ENCODE results near the gene PCDHGA1. TPM values are rescaled to one million over a fixed set of nuclear protein-coding genes. Genes with fewer than 3 reads are reported as not detected.
"Not testable (repeated sequence)": the region's sequence is repeated elsewhere in the genome, so short reads cannot be mapped to it uniquely, and the experiment has no call there.

Gene PCDHGA1
- total RNA-seq, 1 donor from 2014 or later = 0.54 TPM

GRCh38 chr5:141369994-141370848 lies 39.9 kb downstream of the PCDHGA1 start, which contains the start of gene PCDHGB3:
TSS of gene PCDHGB3 (plus strand) at chr5:141370242. CDS start at chr5:141370395, 153 bp downstream.
- Mint-ChIP-seq H3K27ac (ENCODE audit: unreplicated experiment) (no peak within 1 kb of the TSS), H3K27me3 (ENCODE audit: low read depth) (no peaks in the 10 kb centered on the region)

GRCh38 chr5:141371572-141372475 lies 41.5 kb downstream of the PCDHGA1 start:
- no peak for DNase-seq (ENCODE audit: low read depth, low spot score)
- Mint-ChIP-seq H3K4me3 (no peak overlapping the region), H3K4me1 (no peaks in the 10 kb centered on the region), H3K27me3 (ENCODE audit: low read depth) (no peaks in the 10 kb centered on the region), H3K9me3 (peaks cover 14% of the 10 kb centered on the region), H3K36me3 (ENCODE audit: low read depth) (peaks cover 22% of the 10 kb centered on the region), H3K27ac (ENCODE audit: unreplicated experiment) (no peak overlapping the region)
- TF ChIP-seq CTCF (conservative IDR thresholded peaks at IDR 0.05) = no peak

More at GRCh38 chr5:141369994-141370848, 39.9 kb downstream of the PCDHGA1 start, which contains the start of gene PCDHGB3:
- Mint-ChIP-seq H3K4me3 (no peak within 1 kb of the TSS), H3K9me3 (peaks cover 20% of the 10 kb centered on the region), H3K4me1 (no peaks in the 10 kb centered on the region), H3K36me3 (ENCODE audit: low read depth) (peaks cover 26% of the 10 kb centered on the region)
- TF ChIP-seq CTCF (conservative IDR thresholded peaks at IDR 0.05) = no peak
- no peak for DNase-seq (ENCODE audit: low read depth, low spot score)

- no peak for TF ChIP-seq CTCF (conservative IDR thresholded peaks at IDR 0.05)
- Mint-ChIP-seq H3K4me1 (no peaks in the 10 kb centered on the region), H3K27me3 (ENCODE audit: low read depth) (no peaks in the 10 kb centered on the region), H3K4me3 (no peak within 1 kb of the TSS), H3K36me3 (ENCODE audit: low read depth) (peaks cover 22% of the 10 kb centered on the region), H3K27ac (ENCODE audit: unreplicated experiment) (no peak within 1 kb of the TSS), H3K9me3 (peaks cover 18% of the 10 kb centered on the region)
- DNase-seq (ENCODE audit: low read depth, low spot score) = no peak
Measured at GRCh38 chr5:141373673-141374317, 43.5 kb downstream of the PCDHGA1 start, which contains the start of gene PCDHGA6. TSS of gene PCDHGA6 (plus strand) at chr5:141373891. CDS start at chr5:141374084, 193 bp downstream.

GRCh38 chr5:141374627-141375026 lies 44.3 kb downstream of the PCDHGA1 start:
- H3K4me3 Mint-ChIP-seq = no peak overlapping the region
- no peaks in the 10 kb centered on the region for H3K4me1 Mint-ChIP-seq
- H3K27me3 Mint-ChIP-seq (ENCODE audit: low read depth) = no peaks in the 10 kb centered on the region
- TF ChIP-seq CTCF (conservative IDR thresholded peaks at IDR 0.05) = no peak
- DNase-seq (ENCODE audit: low read depth, low spot score) = no peak
- peaks cover 22% of the 10 kb centered on the region for H3K36me3 Mint-ChIP-seq (ENCODE audit: low read depth)
- no peak overlapping the region for H3K27ac Mint-ChIP-seq (ENCODE audit: unreplicated experiment)
- H3K9me3 Mint-ChIP-seq = peaks cover 19% of the 10 kb centered on the region

- H3K36me3 Mint-ChIP-seq (ENCODE audit: low read depth) = peaks cover 16% of the 10 kb centered on the region
Measured at GRCh38 chr5:141375444-141376155, 45.3 kb downstream of the PCDHGA1 start.

More at GRCh38 chr5:141375444-141376155, 45.3 kb downstream of the PCDHGA1 start:
- peaks cover 17% of the 10 kb centered on the region for H3K9me3 Mint-ChIP-seq
- not testable (repeated sequence) for H3K27me3 Mint-ChIP-seq (ENCODE audit: low read depth); H3K4me3 Mint-ChIP-seq; DNase-seq (ENCODE audit: low read depth, low spot score); H3K27ac Mint-ChIP-seq (ENCODE audit: unreplicated experiment); H3K4me1 Mint-ChIP-seq
